Measurements from ENCODE around the gene EREG. TPM values are rescaled to one million over a fixed set of nuclear protein-coding genes. Genes with fewer than 3 reads are reported as not detected.

Gene EREG
- total and polyA plus RNA-seq, 9 of the 15 experiments (the other 6 are each of a cell fraction or from before 2014, with no cell fraction given) = 0.97 to 7.3 (median 2.5) TPM

GRCh38 chr4:74361671-74362070, 3.3 kb upstream of the EREG start (continued):
- TF ChIP-seq, protein P1, sequence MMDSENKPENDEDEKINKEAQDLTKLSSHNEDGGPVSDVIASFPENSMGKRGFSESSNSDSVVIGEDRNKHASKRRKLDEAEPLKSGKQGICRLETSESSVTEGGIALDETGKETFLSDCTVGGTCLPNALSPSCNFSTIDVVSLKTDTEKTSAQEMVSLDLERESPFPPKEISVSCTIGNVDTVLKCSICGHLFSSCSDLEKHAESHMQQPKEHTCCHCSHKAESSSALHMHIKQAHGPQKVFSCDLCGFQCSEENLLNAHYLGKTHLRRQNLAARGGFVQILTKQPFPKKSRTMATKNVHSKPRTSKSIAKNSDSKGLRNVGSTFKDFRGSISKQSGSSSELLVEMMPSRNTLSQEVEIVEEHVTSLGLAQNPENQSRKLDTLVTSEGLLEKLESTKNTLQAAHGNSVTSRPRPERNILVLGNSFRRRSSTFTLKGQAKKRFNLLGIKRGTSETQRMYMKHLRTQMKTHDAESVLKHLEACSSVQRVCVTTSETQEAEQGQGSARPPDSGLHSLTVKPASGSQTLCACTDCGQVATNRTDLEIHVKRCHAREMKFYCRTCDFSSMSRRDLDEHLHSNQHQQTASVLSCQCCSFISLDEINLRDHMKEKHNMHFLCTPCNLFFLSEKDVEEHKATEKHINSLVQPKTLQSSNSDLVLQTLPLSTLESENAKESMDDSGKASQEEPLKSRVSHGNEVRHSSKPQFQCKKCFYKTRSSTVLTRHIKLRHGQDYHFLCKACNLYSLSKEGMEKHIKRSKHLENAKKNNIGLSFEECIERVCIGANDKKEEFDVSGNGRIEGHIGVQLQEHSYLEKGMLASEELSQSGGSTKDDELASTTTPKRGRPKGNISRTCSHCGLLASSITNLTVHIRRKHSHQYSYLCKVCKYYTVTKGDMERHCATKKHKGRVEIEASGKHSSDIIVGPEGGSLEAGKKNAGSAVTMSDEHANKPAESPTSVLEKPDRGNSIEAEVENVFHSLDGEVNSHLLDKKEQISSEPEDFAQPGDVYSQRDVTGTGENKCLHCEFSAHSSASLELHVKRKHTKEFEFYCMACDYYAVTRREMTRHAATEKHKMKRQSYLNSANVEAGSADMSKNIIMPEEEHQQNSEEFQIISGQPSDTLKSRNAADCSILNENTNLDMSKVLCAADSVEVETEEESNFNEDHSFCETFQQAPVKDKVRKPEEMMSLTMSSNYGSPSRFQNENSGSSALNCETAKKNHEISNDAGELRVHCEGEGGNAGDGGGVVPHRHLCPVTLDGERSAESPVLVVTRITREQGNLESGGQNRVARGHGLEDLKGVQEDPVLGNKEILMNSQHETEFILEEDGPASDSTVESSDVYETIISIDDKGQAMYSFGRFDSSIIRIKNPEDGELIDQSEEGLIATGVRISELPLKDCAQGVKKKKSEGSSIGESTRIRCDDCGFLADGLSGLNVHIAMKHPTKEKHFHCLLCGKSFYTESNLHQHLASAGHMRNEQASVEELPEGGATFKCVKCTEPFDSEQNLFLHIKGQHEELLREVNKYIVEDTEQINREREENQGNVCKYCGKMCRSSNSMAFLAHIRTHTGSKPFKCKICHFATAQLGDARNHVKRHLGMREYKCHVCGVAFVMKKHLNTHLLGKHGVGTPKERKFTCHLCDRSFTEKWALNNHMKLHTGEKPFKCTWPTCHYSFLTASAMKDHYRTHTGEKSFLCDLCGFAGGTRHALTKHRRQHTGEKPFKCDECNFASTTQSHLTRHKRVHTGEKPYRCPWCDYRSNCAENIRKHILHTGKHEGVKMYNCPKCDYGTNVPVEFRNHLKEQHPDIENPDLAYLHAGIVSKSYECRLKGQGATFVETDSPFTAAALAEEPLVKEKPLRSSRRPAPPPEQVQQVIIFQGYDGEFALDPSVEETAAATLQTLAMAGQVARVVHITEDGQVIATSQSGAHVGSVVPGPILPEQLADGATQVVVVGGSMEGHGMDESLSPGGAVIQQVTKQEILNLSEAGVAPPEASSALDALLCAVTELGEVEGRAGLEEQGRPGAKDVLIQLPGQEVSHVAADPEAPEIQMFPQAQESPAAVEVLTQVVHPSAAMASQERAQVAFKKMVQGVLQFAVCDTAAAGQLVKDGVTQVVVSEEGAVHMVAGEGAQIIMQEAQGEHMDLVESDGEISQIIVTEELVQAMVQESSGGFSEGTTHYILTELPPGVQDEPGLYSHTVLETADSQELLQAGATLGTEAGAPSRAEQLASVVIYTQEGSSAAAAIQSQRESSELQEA (IDR thresholded peaks at IDR 0.05; ENCODE audit: low read depth) = no peak
- TF ChIP-seq KAT7 (CRISPR knock-in tag; IDR thresholded peaks at IDR 0.05; ENCODE audit: borderline replicate concordance) (no peak), YY1 (IDR thresholded peaks at IDR 0.05; ENCODE audit: borderline replicate concordance in 1 of 3, control insufficient read depth in 1 of 3, extremely low read depth in 1 of 3, insufficient read depth in 3 of 3, insufficient read length in 1 of 3, insufficient replicate concordance in 2 of 3, low read depth in 1 of 3, low read length in 2 of 3) (no peak), TARDBP (IDR thresholded peaks at IDR 0.05) (no peak), HDGF (IDR thresholded peaks at IDR 0.05) (no peak), NRF1 (conservative IDR thresholded peaks at IDR 0.05 in 1 of 2, IDR thresholded peaks at IDR 0.05 in 1 of 2) (no peak), ZNF583 (CRISPR knock-in tag; IDR thresholded peaks at IDR 0.05) (no peak), SIRT6 (IDR thresholded peaks at IDR 0.05; ENCODE audit: low read depth, low read length) (no peak)

All from K562 (cell line).